SH-SY5Y (cell line): ENCODE data around the gene ATP6V0D1.

ENCODE experiments used
- GATA2 ChIP-seq: IDR thresholded peaks from 2 replicates; pipeline ENCODE4 v1.6.1; 2011; ENCODE audit warnings: mild to moderate bottlenecking, low read depth, low read length
- GATA3 ChIP-seq: IDR thresholded peaks from 2 replicates; pipeline ENCODE4 v1.6.1; 2011; ENCODE audit warnings: low read depth, mild to moderate bottlenecking, low read length, moderate library complexity

DNA sequence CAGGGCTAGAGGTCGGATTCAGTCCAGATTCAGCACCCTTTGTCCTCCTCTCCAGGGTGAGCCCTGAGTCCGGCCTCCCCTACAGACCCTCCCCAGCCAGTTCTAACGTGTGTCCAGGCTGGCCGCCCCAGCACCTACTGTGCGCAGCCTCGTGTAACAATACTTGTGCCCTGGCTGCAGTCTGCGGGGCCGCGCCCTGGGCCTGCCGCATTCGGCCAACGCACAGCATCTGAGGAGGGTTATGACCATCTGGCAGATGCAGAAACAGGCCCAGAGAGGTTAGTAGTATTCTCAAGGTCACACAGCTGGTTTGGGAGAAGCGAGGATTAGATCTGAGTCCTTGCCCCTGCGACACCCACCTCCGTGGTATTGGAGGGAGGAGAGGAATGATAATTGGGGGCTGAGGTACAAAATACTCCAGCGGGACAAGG lies 48.6 kb upstream of the ATP6V0D1 start:
- TF ChIP-seq GATA2 (no peak), GATA3 (no peak)
